Neural cell (in vitro differentiated cells): ENCODE measurements around the gene SH2D1A. TPM values are rescaled to one million over a fixed set of nuclear protein-coding genes. Genes with fewer than 3 reads are reported as not detected.

Source experiments
- H2AFZ ChIP-seq: fragments of 200-600, 300-800 bp; sonication (generic), shearing (Covaris generic); 2 replicates; pipeline ENCODE4 v1.6.0; 2014; ENCODE audit warnings: low read depth, mild to moderate bottlenecking, antibody characterized with exemption, low read length, moderate library complexity
- H3F3A ChIP-seq: fragments of 200-600 bp; shearing (Covaris generic); 2 replicates; pipeline ENCODE4 v1.6.1; 2016; ENCODE audit warnings: mild to moderate bottlenecking, moderate library complexity, mixed read lengths, antibody characterized with exemption, low read length; ENCODE audit not compliant: insufficient read depth, poor library complexity, severe bottlenecking
- H3K27ac ChIP-seq: fragments of 200-600, 300-800 bp; sonication (generic), shearing (Covaris generic); 2 replicates; pipeline ENCODE4 v1.5.1; 2014; ENCODE audit warnings: mild to moderate bottlenecking, low read length, moderate library complexity
- H3K27me3 ChIP-seq: fragments of 300-800, 200-600 bp; sonication (generic), shearing (Covaris generic); 2 replicates; pipeline ENCODE4 v1.6.0; 2014; ENCODE audit warnings: mild to moderate bottlenecking, low read depth, low read length, moderate library complexity; ENCODE audit not compliant: insufficient read depth
- H3K36me3 ChIP-seq: fragments of 300-800, 200-600 bp; sonication (generic), shearing (Covaris generic); 2 replicates; pipeline ENCODE4 v1.5.1; 2014; ENCODE audit warnings: mild to moderate bottlenecking, antibody characterized with exemption, low read length, moderate library complexity; ENCODE audit not compliant: insufficient read depth
- H3K4me2 ChIP-seq: fragments of 300-800, 200-600 bp; sonication (generic), shearing (Covaris generic); 2 replicates; pipeline ENCODE4 v1.6.0; 2014; ENCODE audit warnings: mild to moderate bottlenecking, low read length
- H3K4me3 ChIP-seq: fragments of 300-800, 200-600 bp; sonication (generic), shearing (Covaris generic); 2 replicates; pipeline ENCODE4 v1.5.1; 2014; ENCODE audit warnings: mild to moderate bottlenecking, low read length, moderate library complexity
- H3K79me2 ChIP-seq: fragments of 200-600 bp; shearing (Covaris generic); replicated peaks from 2 replicates; pipeline ENCODE4 v1.6.0; 2014; ENCODE audit warnings: mild to moderate bottlenecking, low read length, moderate library complexity; ENCODE audit not compliant: insufficient read depth
- H3K9ac ChIP-seq: fragments of 300-800, 200-600 bp; sonication (generic), shearing (Covaris generic); 2 replicates; pipeline ENCODE4 v1.6.1; 2016; ENCODE audit warnings: mild to moderate bottlenecking, low read length, mixed read lengths
- H3K9me2 ChIP-seq: fragments of 200-600 bp; shearing (Covaris generic); 2 replicates; pipeline ENCODE4 v1.6.1; 2016; ENCODE audit warnings: mild to moderate bottlenecking, low read length, mixed read lengths; ENCODE audit not compliant: insufficient read depth
- H3K9me3 ChIP-seq: fragments of 200-600, 300-800 bp; sonication (generic), shearing (Covaris generic); 2 replicates; pipeline ENCODE4 v1.6.1; 2016; ENCODE audit warnings: mild to moderate bottlenecking, mixed run types, low read length, moderate library complexity, mixed read lengths
- H4K20me1 ChIP-seq: fragments of 200-600 bp; shearing (Covaris generic); 2 replicates; pipeline ENCODE4 v1.6.1; 2016; ENCODE audit warnings: mild to moderate bottlenecking, mixed run types; ENCODE audit not compliant: insufficient read depth
- EZH2 ChIP-seq: fragments of 200-600, 300-800 bp; shearing (Covaris generic), sonication (generic); IDR thresholded peaks from 2 replicates; pipeline ENCODE4 v1.6.1; 2014; ENCODE audit warnings: antibody characterized with exemption, low read length, borderline replicate concordance, mild to moderate bottlenecking; ENCODE audit not compliant: insufficient read depth, poor library complexity, severe bottlenecking
- MXI1 ChIP-seq: fragments of 450-650 bp; conservative IDR thresholded peaks from 2 replicates; pipeline ENCODE4 v1.6.1; 2014; ENCODE audit warnings: antibody characterized with exemption, mild to moderate bottlenecking; ENCODE audit not compliant: poor library complexity, severe bottlenecking
- POLR2AphosphoS5 ChIP-seq: IDR thresholded peaks from 2 replicates; pipeline ENCODE4 v1.6.1; 2012
- RAD21 ChIP-seq: fragments of 450-650 bp; conservative IDR thresholded peaks from 2 replicates; pipeline ENCODE4 v1.6.1; 2014; ENCODE audit warnings: antibody characterized with exemption, mild to moderate bottlenecking, moderate library complexity
- SMC3 ChIP-seq: fragments of 450-650 bp; conservative IDR thresholded peaks from 2 replicates; pipeline ENCODE4 v1.6.1; 2014; ENCODE audit warnings: antibody characterized with exemption, mild to moderate bottlenecking, moderate library complexity; ENCODE audit not compliant: poor library complexity
- TAF1 ChIP-seq: IDR thresholded peaks from 2 replicates; pipeline ENCODE4 v1.6.1; 2012; ENCODE audit warnings: low read depth
- polyA plus RNA-seq: library from polyadenylated mRNA; depleted of rRNA; stranded (reverse); fragments of >200 nt; gene quantifications from 2 replicates; pipeline ENCODE4 v1.2.3, GENCODE V29; 2014
- TF ChIP-seq, protein P1 (sequence below): fragments of 450-650 bp; IDR thresholded peaks from 2 replicates; pipeline ENCODE4 v1.5.1; 2014; ENCODE audit warnings: antibody characterized with exemption, mild to moderate bottlenecking, moderate library complexity; ENCODE audit not compliant: poor library complexity, severe bottlenecking
- TF ChIP-seq, protein P2 (sequence below): IDR thresholded peaks from 2 replicates; pipeline ENCODE4 v1.6.1; 2012; ENCODE audit warnings: borderline replicate concordance

Gene SH2D1A
- polyA plus RNA-seq, 1 donor from 2014 or later, result not detected

DNA sequence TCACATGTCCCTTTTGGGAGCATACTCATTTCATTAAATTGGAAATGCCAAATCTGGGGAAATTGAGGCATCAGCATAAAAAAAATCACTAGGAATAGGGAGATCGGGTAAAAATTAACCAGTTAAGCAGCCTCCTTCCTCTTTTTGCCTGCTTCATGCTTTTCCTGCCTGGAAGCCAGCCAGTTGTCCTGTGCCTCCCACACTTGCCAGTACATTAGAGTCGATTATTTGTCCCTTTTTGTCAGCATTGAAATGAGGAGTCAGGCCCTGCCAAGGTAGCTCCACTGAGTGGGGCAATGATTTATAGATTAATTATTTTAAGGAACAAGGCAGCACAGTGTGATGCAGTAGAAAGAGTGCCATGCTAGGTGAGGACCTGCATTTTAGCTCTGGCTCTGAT, 55.3 kb downstream of the SH2D1A start:
- Histone ChIP-seq H3K4me3 (no peak overlapping the region), H4K20me1 (no peaks in the 10 kb centered on the region), H3K79me2 (no peaks in the 10 kb centered on the region), H3K9ac (no peak overlapping the region), H3K4me2 (no peak overlapping the region), H3K36me3 (no peaks in the 10 kb centered on the region), H3F3A (no peaks in the 10 kb centered on the region), H3K9me3 (no peaks in the 10 kb centered on the region), H3K27me3 (no peaks in the 10 kb centered on the region), H3K27ac (no peak overlapping the region), H3K9me2 (no peaks in the 10 kb centered on the region), H2AFZ (no peak overlapping the region)
- TF ChIP-seq MXI1 (no peak), EZH2 (no peak), SMC3 (no peak), TAF1 (no peak), POLR2AphosphoS5 (no peak), RAD21 (no peak)
- TF ChIP-seq, protein P1, sequence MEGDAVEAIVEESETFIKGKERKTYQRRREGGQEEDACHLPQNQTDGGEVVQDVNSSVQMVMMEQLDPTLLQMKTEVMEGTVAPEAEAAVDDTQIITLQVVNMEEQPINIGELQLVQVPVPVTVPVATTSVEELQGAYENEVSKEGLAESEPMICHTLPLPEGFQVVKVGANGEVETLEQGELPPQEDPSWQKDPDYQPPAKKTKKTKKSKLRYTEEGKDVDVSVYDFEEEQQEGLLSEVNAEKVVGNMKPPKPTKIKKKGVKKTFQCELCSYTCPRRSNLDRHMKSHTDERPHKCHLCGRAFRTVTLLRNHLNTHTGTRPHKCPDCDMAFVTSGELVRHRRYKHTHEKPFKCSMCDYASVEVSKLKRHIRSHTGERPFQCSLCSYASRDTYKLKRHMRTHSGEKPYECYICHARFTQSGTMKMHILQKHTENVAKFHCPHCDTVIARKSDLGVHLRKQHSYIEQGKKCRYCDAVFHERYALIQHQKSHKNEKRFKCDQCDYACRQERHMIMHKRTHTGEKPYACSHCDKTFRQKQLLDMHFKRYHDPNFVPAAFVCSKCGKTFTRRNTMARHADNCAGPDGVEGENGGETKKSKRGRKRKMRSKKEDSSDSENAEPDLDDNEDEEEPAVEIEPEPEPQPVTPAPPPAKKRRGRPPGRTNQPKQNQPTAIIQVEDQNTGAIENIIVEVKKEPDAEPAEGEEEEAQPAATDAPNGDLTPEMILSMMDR, result no peak
- TF ChIP-seq, protein P2, sequence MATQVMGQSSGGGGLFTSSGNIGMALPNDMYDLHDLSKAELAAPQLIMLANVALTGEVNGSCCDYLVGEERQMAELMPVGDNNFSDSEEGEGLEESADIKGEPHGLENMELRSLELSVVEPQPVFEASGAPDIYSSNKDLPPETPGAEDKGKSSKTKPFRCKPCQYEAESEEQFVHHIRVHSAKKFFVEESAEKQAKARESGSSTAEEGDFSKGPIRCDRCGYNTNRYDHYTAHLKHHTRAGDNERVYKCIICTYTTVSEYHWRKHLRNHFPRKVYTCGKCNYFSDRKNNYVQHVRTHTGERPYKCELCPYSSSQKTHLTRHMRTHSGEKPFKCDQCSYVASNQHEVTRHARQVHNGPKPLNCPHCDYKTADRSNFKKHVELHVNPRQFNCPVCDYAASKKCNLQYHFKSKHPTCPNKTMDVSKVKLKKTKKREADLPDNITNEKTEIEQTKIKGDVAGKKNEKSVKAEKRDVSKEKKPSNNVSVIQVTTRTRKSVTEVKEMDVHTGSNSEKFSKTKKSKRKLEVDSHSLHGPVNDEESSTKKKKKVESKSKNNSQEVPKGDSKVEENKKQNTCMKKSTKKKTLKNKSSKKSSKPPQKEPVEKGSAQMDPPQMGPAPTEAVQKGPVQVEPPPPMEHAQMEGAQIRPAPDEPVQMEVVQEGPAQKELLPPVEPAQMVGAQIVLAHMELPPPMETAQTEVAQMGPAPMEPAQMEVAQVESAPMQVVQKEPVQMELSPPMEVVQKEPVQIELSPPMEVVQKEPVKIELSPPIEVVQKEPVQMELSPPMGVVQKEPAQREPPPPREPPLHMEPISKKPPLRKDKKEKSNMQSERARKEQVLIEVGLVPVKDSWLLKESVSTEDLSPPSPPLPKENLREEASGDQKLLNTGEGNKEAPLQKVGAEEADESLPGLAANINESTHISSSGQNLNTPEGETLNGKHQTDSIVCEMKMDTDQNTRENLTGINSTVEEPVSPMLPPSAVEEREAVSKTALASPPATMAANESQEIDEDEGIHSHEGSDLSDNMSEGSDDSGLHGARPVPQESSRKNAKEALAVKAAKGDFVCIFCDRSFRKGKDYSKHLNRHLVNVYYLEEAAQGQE, result no peak

DNA sequence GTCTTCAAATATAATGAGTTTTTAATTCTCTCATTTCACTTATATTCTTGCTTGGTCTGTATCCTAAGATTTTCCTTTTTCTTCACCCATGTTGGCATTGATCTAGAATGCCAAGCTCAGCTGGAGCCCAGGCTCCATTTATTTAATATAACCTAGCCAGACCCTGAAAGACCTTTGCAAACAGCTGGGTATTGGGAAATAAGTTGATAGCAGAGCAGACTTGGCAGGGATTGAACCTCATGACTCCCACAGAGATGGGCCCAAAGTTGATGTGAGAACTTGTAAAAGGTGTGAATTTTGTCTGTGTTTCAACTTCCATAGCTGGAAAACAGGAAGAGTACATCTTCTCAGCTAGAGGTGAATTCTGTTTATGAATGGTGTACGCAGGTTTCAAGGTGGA, 59.5 kb downstream of the SH2D1A start:
- H3K9ac ChIP-seq, result no peak overlapping the region
- no peaks in the 10 kb centered on the region for H3K36me3 ChIP-seq
- TF ChIP-seq, protein P2, result no peak
- TF ChIP-seq RAD21, result no peak
- no peak overlapping the region for H3K4me2 ChIP-seq
- H3K4me3 ChIP-seq, result no peak overlapping the region
- H3F3A ChIP-seq, result no peaks in the 10 kb centered on the region
- no peaks in the 10 kb centered on the region for H3K27me3 ChIP-seq
- no peak overlapping the region for H3K27ac ChIP-seq
- H3K9me3 ChIP-seq, result no peaks in the 10 kb centered on the region
- H3K9me2 ChIP-seq, result no peaks in the 10 kb centered on the region
- no peaks in the 10 kb centered on the region for H3K79me2 ChIP-seq
- H2AFZ ChIP-seq, result no peak overlapping the region
- H4K20me1 ChIP-seq, result no peaks in the 10 kb centered on the region
